B cell (primary cell): ENCODE data around the gene THSD7A. TPM values are rescaled to one million over a fixed set of nuclear protein-coding genes. Genes with fewer than 3 reads are reported as not detected.

ENCODE experiments used
- ATAC-seq: fragments of 200-7000 bp; cut with Tn5 transposase; one replicate; pipeline ENCODE4 v1.10.0; 2021; ENCODE audit warnings: low read depth, mild to moderate bottlenecking, moderate number of reproducible peaks, moderate library complexity
- CTCF ChIA-PET: fragments of 350-600 bp; sonication (Branson Sonifier 250); formaldehyde crosslinking; loops from one replicate; lab custom pipeline; 2021; ENCODE audit warnings: antibody characterized with exemption, inconsistent platforms; lab: Charles Lee
- POLR2A ChIA-PET: fragments of 350-600 bp; sonication (Branson Sonifier 250); formaldehyde crosslinking; loops from one replicate; lab custom pipeline; 2021; ENCODE audit warnings: antibody characterized with exemption; lab: Charles Lee
- DNase-seq: peaks from one replicate; pipeline ENCODE4 v3.0.0; 2013
- H2AFZ ChIP-seq: 2 replicates; pipeline ENCODE4 v1.6.1; 2012; ENCODE audit warnings: mild to moderate bottlenecking, low read depth, low read length; ENCODE audit not compliant: insufficient read depth, poor library complexity, severe bottlenecking
- H3K27ac ChIP-seq, 2 donors: 1 replicate in 1 of 2; 2 replicates in 1 of 2; pipeline ENCODE4 v1.5.1; 2012 to 2013; ENCODE audit warnings: low read length in 2 of 2, mild to moderate bottlenecking in 2 of 2, moderate library complexity in 1 of 2
- H3K27me3 ChIP-seq, 4 experiments: fragments of 200-600 bp in 1 of 4; sonication (generic) in 1 of 4; replicated peaks in 1 of 4; 1 replicate in 2 of 4; 2 replicates in 2 of 4; pipeline versions ENCODE4 v1.6.1 to v1.7.0; 2013 to 2016; ENCODE audit warnings: low read length in 3 of 4, mild to moderate bottlenecking in 2 of 4, mixed read lengths in 1 of 4, moderate library complexity in 1 of 4; ENCODE audit not compliant: insufficient read depth in 4 of 4, control insufficient read depth in 3 of 4; ENCODE audit errors: control extremely low read depth in 1 of 4
- H3K36me3 ChIP-seq, 2 experiments: replicated peaks in 1 of 2; 1 replicate in 1 of 2; 2 replicates in 1 of 2; pipeline versions ENCODE4 v1.6.1 to v1.7.1; 2013; ENCODE audit warnings: low read length in 1 of 2; ENCODE audit not compliant: insufficient read depth in 2 of 2, control insufficient read depth in 1 of 2; ENCODE audit errors: control extremely low read depth in 1 of 2, extremely low read depth in 1 of 2
- H3K4me1 ChIP-seq, 2 donors: fragments of 200-600 bp in 1 of 2; sonication (generic) in 1 of 2; 1 replicate in 1 of 2; 2 replicates in 1 of 2; pipeline versions ENCODE4 v1.5.1 to v1.6.1; 2013 to 2017; ENCODE audit warnings: low read length in 2 of 2; ENCODE audit not compliant: control insufficient read depth in 2 of 2, insufficient read depth in 2 of 2
- H3K4me2 ChIP-seq: replicated peaks from 2 replicates; pipeline ENCODE3; 2012; ENCODE audit warnings: mild to moderate bottlenecking, low read depth, low read length; ENCODE audit not compliant: poor library complexity, severe bottlenecking
- H3K4me3 ChIP-seq, 5 experiments: fragments of 200-600 bp in 1 of 5; sonication (generic) in 1 of 5; 1 replicate in 3 of 5; 2 replicates in 2 of 5; pipeline versions ENCODE4 v1.5.1 to v1.7.0; 2011 to 2016; ENCODE audit warnings: low read length in 4 of 5, mild to moderate bottlenecking in 4 of 5, low read depth in 2 of 5, control low read depth in 1 of 5, moderate library complexity in 1 of 5; ENCODE audit not compliant: insufficient read depth in 1 of 5; ENCODE audit errors: control extremely low read depth in 1 of 5, extremely low read depth in 1 of 5
- H3K79me2 ChIP-seq: fragments of 200-600 bp; sonication (generic); one replicate; pipeline ENCODE4 v1.6.0; 2016; ENCODE audit warnings: low read length; ENCODE audit not compliant: control insufficient read depth, insufficient read depth
- H3K9ac ChIP-seq: fragments of 200-600 bp; sonication (generic); 2 replicates; pipeline ENCODE4 v1.6.1; 2017; ENCODE audit warnings: mild to moderate bottlenecking, low read length, moderate library complexity
- H3K9me3 ChIP-seq, 3 donors: one replicate each; pipeline versions ENCODE4 v1.6.1 to v1.7.1; 2013; ENCODE audit warnings: low read length in 2 of 3; ENCODE audit not compliant: control insufficient read depth in 2 of 3, insufficient read depth in 1 of 3; ENCODE audit errors: control extremely low read depth in 1 of 3
- H4K20me1 ChIP-seq: 2 replicates; pipeline ENCODE4 v1.6.0; 2012; ENCODE audit warnings: mild to moderate bottlenecking, low read length; ENCODE audit not compliant: insufficient read depth, control insufficient read depth, poor library complexity, severe bottlenecking
- H3K27ac Mint-ChIP-seq: one replicate; pipeline ENCODE4 v1.8.0; 2021; ENCODE audit warnings: mixed read lengths
- H3K27me3 Mint-ChIP-seq: one replicate; pipeline ENCODE4 v1.8.0; 2021; ENCODE audit warnings: mixed read lengths
- H3K4me1 Mint-ChIP-seq: one replicate; pipeline ENCODE4 v1.8.0; 2021; ENCODE audit warnings: mixed read lengths
- H3K4me3 Mint-ChIP-seq: one replicate; pipeline ENCODE4 v1.8.0; 2021; ENCODE audit warnings: mixed read lengths
- H3K9me3 Mint-ChIP-seq: one replicate; pipeline ENCODE4 v1.8.0; 2022; ENCODE audit warnings: mixed read lengths; ENCODE audit not compliant: insufficient read depth
- EZH2 ChIP-seq: IDR thresholded peaks from 2 replicates; pipeline ENCODE4 v1.6.1; 2012; ENCODE audit warnings: borderline replicate concordance, low read depth, mild to moderate bottlenecking, moderate library complexity, low read length; ENCODE audit not compliant: insufficient read depth, poor library complexity, severe bottlenecking
- WGBS: methylation state at CpG from one replicate; pipeline ENCODE4 v1.1.5; 2013; ENCODE audit warnings: missing lambda C conversion rate; ENCODE audit not compliant: insufficient coverage; 5-methylcytosine and 5-hydroxymethylcytosine counted together
- intact Hi-C: fragments of 100-400 bp; cut with micrococcal nuclease; formaldehyde crosslinking; loops from one replicate; pipeline ENCODE4 v1.10.0; 2022
- polyA plus RNA-seq: library from polyadenylated mRNA; depleted of rRNA; stranded (reverse); fragments of >200 nt; gene quantifications from 2 replicates; pipeline ENCODE4 v1.2.3, GENCODE V29; 2012
- total RNA-seq, 2 donors: library from RNA; stranded (reverse); fragments of 120-200 nt in 1 of 2; gene quantifications; 1 replicate in 1 of 2; 2 replicates in 1 of 2; pipeline versions ENCODE4 v1.2.3 to v1.2.4, GENCODE V29; 2013 to 2022
- TF ChIP-seq, protein P1 (sequence below): fragments of 200-600 bp; IDR thresholded peaks from one replicate; pipeline ENCODE4 v1.8.0; 2022; ENCODE audit warnings: antibody characterized with exemption, mild to moderate bottlenecking

THSD7A gene
- total and polyA plus RNA-seq, 2 donors (not counting 1 experiment from before 2014, with no cell fraction given) = not detected

DNA sequence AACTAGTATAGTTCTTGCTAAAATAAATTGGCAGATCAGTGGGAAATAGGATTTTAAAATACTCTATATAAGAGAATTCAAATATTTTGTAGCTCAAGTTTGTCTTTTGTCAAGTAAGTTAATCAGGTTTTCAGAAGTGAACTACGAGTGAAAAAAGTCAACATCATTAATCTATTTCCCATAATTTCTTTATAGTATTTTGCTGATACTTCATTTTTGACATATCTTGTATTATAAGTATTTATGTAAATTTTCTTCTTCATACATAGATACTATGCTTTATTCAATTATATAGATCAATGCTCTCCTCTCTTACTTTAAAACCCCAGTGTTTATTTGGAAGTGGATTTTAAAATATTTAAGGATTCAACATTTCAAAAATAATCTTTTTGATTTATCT is 360.7 kb downstream of the THSD7A start:
- H3K27me3 Mint-ChIP-seq = no peaks in the 10 kb centered on the region
- no peak overlapping the region for H3K27ac ChIP-seq
- CTCF ChIA-PET = no interaction called here

DNA sequence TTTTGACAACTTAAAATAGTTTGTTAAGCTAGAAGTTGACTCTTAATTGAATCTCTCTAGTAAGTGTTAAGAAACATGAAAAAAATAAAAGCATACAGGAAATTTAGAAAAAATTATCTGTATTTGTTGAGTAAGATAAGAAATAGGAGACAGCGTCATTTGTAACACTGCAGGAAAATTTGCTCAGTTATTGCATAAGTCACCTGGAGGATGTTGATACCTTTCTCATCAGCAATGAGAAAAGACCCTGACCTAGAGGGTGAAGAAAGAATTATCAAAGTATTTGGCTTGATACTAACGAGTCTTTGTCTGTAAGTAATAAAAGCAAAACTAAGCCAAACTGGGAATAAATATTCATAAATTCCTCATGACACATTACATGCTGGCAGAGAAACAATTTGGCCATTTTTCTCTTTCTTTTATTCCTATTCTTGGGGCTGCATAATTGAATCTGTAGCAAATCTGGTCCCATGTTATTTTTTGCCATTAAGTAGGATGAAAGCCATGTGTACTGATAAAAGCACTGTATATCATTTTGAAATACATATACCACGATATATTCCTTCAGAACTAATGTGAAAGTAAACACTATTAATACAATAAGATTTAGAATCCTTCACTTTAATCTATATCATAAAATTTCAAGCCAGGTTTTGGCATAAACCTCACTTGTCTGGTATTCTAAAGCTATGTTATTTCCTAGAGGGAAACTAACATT is 362.8 kb downstream of the THSD7A start:
- H3K9me3 Mint-ChIP-seq = no peaks in the 10 kb centered on the region
- H3K27me3 Mint-ChIP-seq = no peaks in the 10 kb centered on the region
- WGBS = no CpG with 5 or more reads among the region's 3 CpGs
- TF ChIP-seq EZH2 = no peak
- TF ChIP-seq, protein P1, sequence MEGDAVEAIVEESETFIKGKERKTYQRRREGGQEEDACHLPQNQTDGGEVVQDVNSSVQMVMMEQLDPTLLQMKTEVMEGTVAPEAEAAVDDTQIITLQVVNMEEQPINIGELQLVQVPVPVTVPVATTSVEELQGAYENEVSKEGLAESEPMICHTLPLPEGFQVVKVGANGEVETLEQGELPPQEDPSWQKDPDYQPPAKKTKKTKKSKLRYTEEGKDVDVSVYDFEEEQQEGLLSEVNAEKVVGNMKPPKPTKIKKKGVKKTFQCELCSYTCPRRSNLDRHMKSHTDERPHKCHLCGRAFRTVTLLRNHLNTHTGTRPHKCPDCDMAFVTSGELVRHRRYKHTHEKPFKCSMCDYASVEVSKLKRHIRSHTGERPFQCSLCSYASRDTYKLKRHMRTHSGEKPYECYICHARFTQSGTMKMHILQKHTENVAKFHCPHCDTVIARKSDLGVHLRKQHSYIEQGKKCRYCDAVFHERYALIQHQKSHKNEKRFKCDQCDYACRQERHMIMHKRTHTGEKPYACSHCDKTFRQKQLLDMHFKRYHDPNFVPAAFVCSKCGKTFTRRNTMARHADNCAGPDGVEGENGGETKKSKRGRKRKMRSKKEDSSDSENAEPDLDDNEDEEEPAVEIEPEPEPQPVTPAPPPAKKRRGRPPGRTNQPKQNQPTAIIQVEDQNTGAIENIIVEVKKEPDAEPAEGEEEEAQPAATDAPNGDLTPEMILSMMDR = no peak
- Histone ChIP-seq H3K9me3 (no peaks in the 10 kb centered on the region), H3K9ac (no peak overlapping the region), H3K4me3 (no peak overlapping the region), H3K4me1 (no peaks in the 10 kb centered on the region), H3K27me3 (no peaks in the 10 kb centered on the region), H3K27ac (no peak overlapping the region), H3K4me2 (no peak overlapping the region), H3K36me3 (no peaks in the 10 kb centered on the region), H2AFZ (no peak overlapping the region), H4K20me1 (no peaks in the 10 kb centered on the region), H3K79me2 (no peaks in the 10 kb centered on the region)
- ATAC-seq (no peak), DNase-seq (no peak)
- no peaks in the 10 kb centered on the region for H3K4me1 Mint-ChIP-seq
- ChIA-PET POLR2A (no interaction called here), CTCF (no interaction called here)
- H3K27ac Mint-ChIP-seq = no peak overlapping the region
- intact Hi-C loops = no loop called here
- H3K4me3 Mint-ChIP-seq = no peak overlapping the region

More for the DNA sequence above, 360.7 kb downstream of the THSD7A start:
- H3K4me1 Mint-ChIP-seq = no peaks in the 10 kb centered on the region
- no peak overlapping the region for H3K9ac ChIP-seq
- DNase-seq (no peak), ATAC-seq (no peak)
- WGBS = no CpG with 5 or more reads among the region's 1 CpG
- TF ChIP-seq EZH2 = no peak
- TF ChIP-seq, protein P1 = no peak
- H2AFZ ChIP-seq = no peak overlapping the region
- H4K20me1 ChIP-seq = no peaks in the 10 kb centered on the region
- no peaks in the 10 kb centered on the region for H3K27me3 ChIP-seq
- no peaks in the 10 kb centered on the region for H3K9me3 Mint-ChIP-seq
- no peaks in the 10 kb centered on the region for H3K4me1 ChIP-seq
- no peak overlapping the region for H3K27ac Mint-ChIP-seq
- no peaks in the 10 kb centered on the region for H3K36me3 ChIP-seq
- H3K4me3 Mint-ChIP-seq = no peak overlapping the region
- intact Hi-C loops = no loop called here
- H3K4me3 ChIP-seq = no peak overlapping the region
- H3K9me3 ChIP-seq = no peaks in the 10 kb centered on the region
- POLR2A ChIA-PET = no interaction called here
- H3K79me2 ChIP-seq = no peaks in the 10 kb centered on the region
- H3K4me2 ChIP-seq = no peak overlapping the region
